HG02623 (cell line): Measurements from ENCODE around the gene PPP6R2.

ENCODE experiments used
- ATAC-seq: cut with Tn5 transposase; IDR thresholded peaks from one replicate; pipeline ENCODE4 v1.9.1; 2021; ENCODE audit warnings: moderate library complexity; ENCODE audit not compliant: unreplicated experiment

Gene PPP6R2

GRCh38 chr22:50482107-50483074 lies 139.3 kb downstream of the PPP6R2 start:
- no peak for ATAC-seq

GRCh38 chr22:50483106-50483505 lies 140.0 kb downstream of the PPP6R2 start:
- no peak for ATAC-seq

GRCh38 chr22:50483556-50483955 lies 140.4 kb downstream of the PPP6R2 start:
- ATAC-seq, result no peak

- ATAC-seq, result no peak
These were observed 141.1 kb downstream of the PPP6R2 start for GRCh38 chr22:50483977-50484853.

- no peak for ATAC-seq
These were observed 142.3 kb downstream of the PPP6R2 start for GRCh38 chr22:50485221-50486131.

- ATAC-seq, result no peak
These were observed 143.6 kb downstream of the PPP6R2 start, which contains the start of gene MIOX for GRCh38 chr22:50486561-50487289. TSS of gene MIOX (plus strand) at chr22:50486859. CDS start at chr22:50486898, 39 bp downstream.

- ATAC-seq, result no peak
These were observed 144.3 kb downstream of the PPP6R2 start for GRCh38 chr22:50487290-50488005.

- no peak for ATAC-seq
These were observed 145.0 kb downstream of the PPP6R2 start for GRCh38 chr22:50488006-50488677.

- no peak for ATAC-seq
These were observed 145.8 kb downstream of the PPP6R2 start for GRCh38 chr22:50488886-50489285.

- ATAC-seq, result no peak
These were observed 146.5 kb downstream of the PPP6R2 start for GRCh38 chr22:50489363-50490243.

GRCh38 chr22:50490531-50491308 lies 147.6 kb downstream of the PPP6R2 start:
- no peak for ATAC-seq
